ENCODE measurements around the gene SBNO2.
"Not testable (repeated sequence)": the region's sequence is repeated elsewhere in the genome, so short reads cannot be mapped to it uniquely, and the experiment has no call there.

The SBNO2 gene

GRCh38 chr19:1206150-1206863 is 32.2 kb upstream of the SBNO2 start:
- peak; percentile 29 for DNase-seq

GRCh38 chr19:1205114-1206099 is 31.3 kb upstream of the SBNO2 start, which contains the start of gene STK11:
Gene STK11, plus strand, starts transcription at chr19:1205778. Its CDS starts 1,136 bp downstream, at chr19:1206914.
- DNase-seq, result peak; percentile 99

DNA sequence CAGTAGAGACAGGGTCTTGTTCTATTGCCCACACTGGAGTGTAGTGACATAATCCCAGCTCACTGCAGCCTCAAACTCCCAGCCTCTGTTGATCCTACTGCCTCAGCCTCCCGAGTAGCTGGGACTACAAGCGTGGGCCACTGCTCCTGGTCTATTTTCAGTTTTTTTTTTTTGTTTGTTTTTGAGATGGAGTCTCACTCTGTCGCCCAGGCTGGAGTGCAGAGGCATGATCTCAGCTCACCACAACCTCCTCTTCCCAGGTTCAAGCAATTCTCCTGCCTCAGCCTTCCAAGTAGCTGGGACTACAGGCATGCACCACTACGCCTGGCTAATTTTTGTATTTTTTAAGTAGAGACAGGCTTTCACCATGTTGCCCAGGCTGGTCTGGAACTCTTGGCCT is 26.5 kb upstream of the SBNO2 start:
- DNase-seq, result not testable (repeated sequence)

DNA sequence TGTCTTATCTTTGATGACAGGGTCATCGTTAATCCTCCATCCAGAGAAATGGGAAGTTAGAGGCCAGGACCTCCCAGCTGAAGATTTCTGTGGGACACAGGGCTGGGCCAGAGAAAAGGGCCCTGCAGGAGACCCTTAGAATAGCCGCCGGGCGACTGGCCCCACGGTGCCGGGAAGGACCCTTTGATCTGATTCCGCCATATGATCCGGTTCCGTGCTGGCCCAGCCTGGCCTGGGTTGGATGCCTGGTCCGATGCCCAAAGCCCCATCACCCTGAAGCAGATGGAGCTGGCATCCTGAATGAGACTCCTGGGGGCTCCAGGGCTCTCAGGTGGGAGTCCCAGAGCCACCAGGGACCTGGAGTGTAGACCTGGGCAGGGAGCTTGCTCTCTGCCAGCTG is 25.5 kb upstream of the SBNO2 start:
- no peak for DNase-seq

DNA sequence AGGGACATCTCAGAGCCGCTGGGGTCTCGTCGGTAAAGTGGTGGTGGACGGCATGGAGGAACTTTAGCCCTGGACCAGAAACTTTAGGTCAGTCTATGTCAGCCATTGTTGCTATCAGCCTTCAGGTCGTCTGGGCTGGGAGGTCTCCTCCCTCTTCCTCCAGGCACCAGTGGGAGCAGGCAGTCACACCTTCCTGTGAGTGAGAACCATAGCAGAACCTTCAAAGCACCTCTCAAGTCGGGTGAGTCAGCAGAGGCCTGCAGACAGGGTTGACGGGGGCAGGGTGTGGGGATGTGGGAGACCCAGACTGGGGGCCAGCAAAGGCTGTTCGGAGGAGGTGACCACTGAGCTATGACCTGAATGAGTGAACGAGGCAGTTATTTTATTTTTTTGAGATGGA is 15.4 kb upstream of the SBNO2 start:
- DNase-seq, result no peak

DNA sequence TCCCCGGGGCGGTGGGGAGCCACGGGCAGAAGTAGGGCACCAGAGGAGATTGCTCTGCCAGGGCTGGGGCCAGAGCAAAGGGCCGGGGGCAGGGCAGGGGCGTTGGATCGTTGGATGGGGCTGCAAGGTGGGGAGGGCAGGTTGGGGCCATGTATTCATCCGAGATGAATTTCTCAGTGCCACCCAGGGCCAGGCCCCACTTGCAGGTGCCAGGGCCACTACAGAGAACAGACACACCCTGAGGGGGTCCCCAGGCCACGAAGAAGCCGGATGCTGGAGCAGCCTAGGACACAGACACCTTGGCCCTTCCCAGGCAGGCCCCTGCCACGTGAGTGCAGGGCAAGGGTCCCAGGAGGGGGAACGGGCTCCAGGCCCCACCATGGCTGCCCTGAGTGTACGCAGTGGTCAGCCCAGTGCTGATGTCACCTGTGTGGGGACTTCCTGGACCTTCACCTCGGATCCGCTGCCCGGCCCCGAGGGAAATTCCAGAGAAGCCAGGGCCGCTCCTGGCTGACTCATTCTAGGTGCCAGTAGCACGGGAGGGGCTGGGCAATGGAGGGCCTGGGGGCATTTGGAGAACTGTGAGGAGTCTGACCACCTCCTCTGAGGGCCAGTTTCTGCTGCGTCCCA is 9.6 kb upstream of the SBNO2 start:
- DNase-seq, result no peak

GRCh38 chr19:1182727-1183126 is 8.7 kb upstream of the SBNO2 start:
- no peak for DNase-seq

GRCh38 chr19:1182068-1182467 is 8.0 kb upstream of the SBNO2 start:
- no peak for DNase-seq

DNA sequence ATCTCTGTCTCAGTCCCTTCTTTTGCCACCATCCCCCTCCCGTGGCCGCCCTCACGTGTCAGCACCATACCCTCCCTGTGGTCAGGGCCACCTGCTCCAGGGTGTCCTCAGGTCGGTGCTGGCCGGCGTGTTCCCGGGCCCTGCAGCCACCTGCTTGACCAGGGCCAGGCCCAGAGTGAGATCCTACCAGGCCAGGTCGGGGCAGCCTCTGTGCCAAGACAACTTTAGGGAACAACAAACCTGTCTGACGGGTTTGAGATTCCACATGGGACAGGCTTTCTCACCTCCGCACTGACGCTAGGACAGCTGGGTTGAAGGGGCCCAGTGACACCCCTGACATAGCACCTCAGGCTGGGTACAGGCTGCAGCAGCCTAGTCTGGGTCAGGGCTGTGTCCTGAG is 7.5 kb upstream of the SBNO2 start:
- DNase-seq, result no peak

GRCh38 chr19:1177322-1178114 is 3.5 kb upstream of the SBNO2 start:
- DNase-seq, result peak; percentile 92

DNA sequence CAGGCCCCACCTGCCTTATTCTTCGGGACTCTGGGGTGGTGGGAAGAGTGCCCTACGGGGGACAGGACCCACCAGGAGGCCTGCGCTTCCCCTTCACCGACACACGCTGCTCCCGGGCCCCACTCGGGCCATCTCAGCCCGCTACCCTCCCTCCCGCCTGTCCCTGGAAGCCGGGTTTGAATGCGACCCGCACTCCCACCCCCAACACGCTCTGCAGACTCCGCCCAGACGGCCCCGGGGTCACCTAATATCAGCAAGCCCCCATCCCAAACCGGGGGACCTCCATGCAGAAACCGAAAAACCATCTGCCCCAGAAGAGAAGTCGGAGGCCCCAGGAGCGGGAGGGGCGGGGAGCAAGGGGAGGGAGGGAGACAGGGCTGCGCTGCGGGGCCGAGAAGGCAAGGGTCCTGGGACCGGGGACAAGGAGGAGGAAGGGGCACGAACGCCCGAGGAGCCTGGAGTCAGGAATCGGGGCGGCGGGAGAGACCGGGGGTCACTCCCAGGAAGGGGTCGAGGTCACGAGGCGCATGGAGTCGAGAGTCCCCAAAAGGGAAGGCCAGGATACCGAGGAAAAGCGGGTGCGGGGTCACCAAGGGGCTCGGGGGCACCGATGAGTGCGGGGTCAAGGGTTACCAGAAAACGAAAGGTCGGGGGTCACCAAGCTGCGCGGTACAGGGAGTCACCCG is 766 bp downstream of the SBNO2 start:
- peak; percentile 48 for DNase-seq

DNA sequence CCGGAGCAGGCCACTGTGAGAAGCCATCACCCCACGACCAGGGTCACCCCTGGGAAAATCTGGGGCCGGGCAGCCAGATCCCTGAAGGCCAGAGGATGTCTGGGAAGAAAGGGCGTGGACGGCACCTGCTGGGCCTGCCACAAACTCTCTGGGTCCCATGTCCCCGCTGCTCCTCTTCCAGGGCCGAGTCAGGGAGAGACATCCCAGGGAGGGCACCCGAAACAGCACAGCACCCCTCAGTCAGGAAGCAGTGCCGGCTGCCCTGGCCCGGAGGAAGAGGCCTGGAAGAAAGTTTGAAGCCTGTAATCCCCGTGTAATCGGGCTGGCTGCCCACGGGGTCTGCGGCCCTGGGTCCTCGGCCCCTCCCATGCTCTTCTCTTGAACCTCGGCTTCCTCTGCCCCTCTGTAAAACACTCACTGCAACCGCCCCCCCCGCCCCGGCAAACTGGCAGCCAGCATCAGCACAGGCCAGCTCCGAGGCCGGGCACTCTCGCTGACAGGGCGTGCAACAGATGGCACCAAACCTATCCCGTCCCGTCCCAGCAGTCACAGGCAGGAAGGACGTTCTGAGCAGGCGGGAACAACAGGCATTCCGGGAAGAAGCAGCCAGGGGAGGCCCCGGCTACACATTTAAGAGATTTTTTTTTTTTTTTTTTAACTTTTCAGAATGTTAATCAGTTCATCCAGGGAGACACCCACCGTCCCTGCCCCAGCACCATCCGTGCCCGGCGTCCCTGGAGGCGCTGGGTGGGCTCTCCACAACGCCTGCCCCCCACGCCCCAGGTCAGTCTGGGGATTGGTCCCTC is 1.5 kb downstream of the SBNO2 start:
- DNase-seq, result peak; percentile 73

- DNase-seq, result no peak
Observed at GRCh38 chr19:1171755-1172352, 2.2 kb downstream of the SBNO2 start.

GRCh38 chr19:1170938-1171754 is 2.9 kb downstream of the SBNO2 start:
- no peak for DNase-seq

DNA sequence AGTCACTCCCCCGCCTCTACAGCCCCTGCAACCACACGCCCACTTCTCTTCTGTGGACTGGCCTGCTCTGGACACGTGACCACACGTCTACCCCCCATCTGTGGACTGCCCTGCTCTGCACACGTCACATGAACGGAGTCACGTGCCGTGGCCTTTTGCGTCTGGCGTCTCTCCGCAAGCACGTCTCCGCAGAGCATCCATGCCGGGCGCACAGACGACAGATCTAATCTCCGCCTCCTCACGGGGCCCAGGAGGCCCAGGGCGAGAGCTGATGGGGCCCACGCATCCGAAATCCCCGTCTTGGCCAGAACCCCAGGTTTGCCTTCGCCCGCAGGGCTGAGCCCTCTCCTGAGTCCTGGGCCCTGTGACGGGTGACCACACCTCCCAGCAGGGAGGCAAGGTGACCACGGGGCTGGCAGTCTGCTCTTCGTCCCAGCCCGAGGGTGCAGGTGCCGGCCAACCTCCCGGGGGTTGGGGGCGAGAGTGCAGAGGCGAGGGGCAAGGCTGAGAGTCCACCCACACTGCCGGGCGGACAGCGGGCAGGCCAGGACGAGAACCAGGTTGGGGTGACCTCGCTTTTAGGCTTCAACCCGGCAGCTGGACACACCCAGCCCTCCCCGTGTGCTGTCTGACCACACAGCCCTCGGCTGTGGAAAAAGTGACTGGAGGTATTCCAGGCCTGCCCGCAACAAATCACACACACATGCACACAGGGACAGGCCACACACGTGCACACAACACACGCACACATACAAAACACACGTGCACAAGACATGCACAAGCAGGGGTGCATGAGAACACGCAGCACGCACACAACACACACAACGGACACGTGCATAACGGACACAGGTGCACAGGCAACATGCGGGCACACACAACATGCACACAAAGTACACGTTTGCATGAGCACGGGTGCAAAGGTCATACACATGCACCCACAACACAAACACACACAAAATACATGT is 3.9 kb downstream of the SBNO2 start:
- DNase-seq, result no peak

GRCh38 chr19:1169411-1169791 is 4.7 kb downstream of the SBNO2 start:
- DNase-seq, result no peak

GRCh38 chr19:1168572-1169410 is 5.3 kb downstream of the SBNO2 start:
- DNase-seq, result peak; percentile 84
